OCI-M2 (cell line): Measurements from ENCODE around the gene PHF5A.

Experiments used
- DNase-seq: peaks from one replicate; lab custom pipeline; 2025; ENCODE audit not compliant: unreplicated experiment; lab: John Stamatoyannopoulos, UW

PHF5A gene

GRCh38 chr22:41418717-41419116 is 49.8 kb downstream of the PHF5A start:
- DNase-seq, result no peak

GRCh38 chr22:41417622-41418390 is 50.7 kb downstream of the PHF5A start:
- no peak for DNase-seq

- DNase-seq, result no peak
Measured at GRCh38 chr22:41415554-41415953, 52.9 kb downstream of the PHF5A start.

- DNase-seq, result no peak
Measured at GRCh38 chr22:41411021-41411851, 57.3 kb downstream of the PHF5A start.

- DNase-seq, result no peak
Measured at GRCh38 chr22:41410311-41410751, 58.2 kb downstream of the PHF5A start.
